ENCODE results near the gene LYPLAL1. TPM values are rescaled to one million over a fixed set of nuclear protein-coding genes. Genes with fewer than 3 reads are reported as not detected.

The LYPLAL1 gene
- total RNA-seq, 1 experiment from 2014 or later = 21.1 TPM

DNA sequence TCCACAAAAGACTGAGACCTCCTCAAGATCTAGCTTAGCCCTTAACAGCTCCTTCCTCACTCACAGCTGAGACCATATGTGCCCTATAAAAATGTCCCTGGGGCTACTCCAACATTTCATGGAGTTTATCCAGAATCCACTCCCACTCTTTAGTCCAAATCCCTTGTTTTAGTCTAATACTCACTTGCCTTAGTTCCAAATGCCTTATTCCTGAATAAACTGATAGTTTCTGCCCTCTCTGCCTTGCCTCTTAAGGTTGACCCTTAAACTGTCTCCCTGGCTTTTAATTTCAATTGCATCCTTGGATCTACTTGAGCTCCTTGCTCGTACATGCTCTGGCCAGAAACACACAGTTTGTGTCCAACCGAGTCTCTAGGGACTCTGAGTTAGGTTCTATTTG lies 47.3 kb upstream of the LYPLAL1 start:
- H3K27ac ChIP-seq (ENCODE audit: insufficient read length, low read depth, low read length) = no peak overlapping the region
- H3K56ac ChIP-seq (ENCODE audit: insufficient read length, low read depth, low read length) = no peak overlapping the region
- no peaks in the 10 kb centered on the region for H3K27me3 ChIP-seq (ENCODE audit: insufficient read depth, low read length)
- H2BK12ac ChIP-seq (ENCODE audit: insufficient read length, low read depth, low read length) = no peak overlapping the region
- no peak overlapping the region for H2AK5ac ChIP-seq (ENCODE audit: insufficient read length, low read length)
- WGBS (ENCODE audit: extremely low coverage, insufficient read length, low lambda C conversion rate) = no CpG with 5 or more reads among the region's 2 CpGs
- no peaks in the 10 kb centered on the region for H3K9me3 Mint-ChIP-seq
- no peak overlapping the region for H4K5ac ChIP-seq (ENCODE audit: insufficient read length, low read depth, low read length)
- no peak overlapping the region for H3K23ac ChIP-seq (ENCODE audit: insufficient read length, low read depth, low read length)
- H3K4ac ChIP-seq (ENCODE audit: low read depth, low read length) = no peak overlapping the region
- no peak overlapping the region for H4K8ac ChIP-seq (replicated peaks; ENCODE audit: insufficient read length, low read depth, low read length)
- H4K91ac ChIP-seq (ENCODE audit: insufficient read length, low read depth, low read length) = no peak overlapping the region
- no peaks in the 10 kb centered on the region for H3K36me3 Mint-ChIP-seq (ENCODE audit: insufficient read depth in 1 of 3, low read depth in 3 of 3)
- H3K4me1 ChIP-seq (ENCODE audit: insufficient read depth, low read length) = no peaks in the 10 kb centered on the region
- no peaks in the 10 kb centered on the region for H3K79me2 ChIP-seq (ENCODE audit: insufficient read depth, low read length)
- no peak overlapping the region for H2BK20ac ChIP-seq (ENCODE audit: low read depth, low read length, poor library complexity, severe bottlenecking)
- no peak overlapping the region for H3K14ac ChIP-seq (ENCODE audit: insufficient read depth, low read length)
- H2BK15ac ChIP-seq (ENCODE audit: low read depth, low read length) = no peak overlapping the region
- TF ChIP-seq CTCF (conservative IDR thresholded peaks at IDR 0.05) = no peak
- no peaks in the 10 kb centered on the region for H3K4me1 Mint-ChIP-seq
- H2AFZ ChIP-seq (ENCODE audit: low read length) = no peak overlapping the region
- no peak overlapping the region for H2BK120ac ChIP-seq (ENCODE audit: low read depth, low read length, poor library complexity, severe bottlenecking)
- no peaks in the 10 kb centered on the region for H3K23me2 ChIP-seq (ENCODE audit: insufficient read length, low read depth, low read length, poor library complexity, severe bottlenecking)
- H3K9me3 ChIP-seq (ENCODE audit: control insufficient read depth, low read depth, low read length) = no peaks in the 10 kb centered on the region
- no peak overlapping the region for H3K4me3 Mint-ChIP-seq
- H3K27ac Mint-ChIP-seq = no peak overlapping the region
- no peak overlapping the region for H3K9ac ChIP-seq (ENCODE audit: extremely low read depth, insufficient read length, low read length)
- H4K20me1 ChIP-seq (ENCODE audit: control insufficient read depth, insufficient read depth, insufficient read length) = no peaks in the 10 kb centered on the region
- no peaks in the 10 kb centered on the region for H3K27me3 Mint-ChIP-seq (ENCODE audit: low read depth)
- DNase-seq = no peak
- H3K18ac ChIP-seq (ENCODE audit: insufficient read length, low read depth, low read length) = no peak overlapping the region
- no peak overlapping the region for H3T11ph ChIP-seq (ENCODE audit: low read length)
- no peaks in the 10 kb centered on the region for H3K79me1 ChIP-seq (ENCODE audit: insufficient read depth, low read depth, low read length, poor library complexity, severe bottlenecking)
- H2BK5ac ChIP-seq (ENCODE audit: insufficient read length, low read length) = no peak overlapping the region
- no peak overlapping the region for H3K4me2 ChIP-seq (ENCODE audit: insufficient read depth, insufficient read length, low read length)
